B cell (primary cell): ENCODE data around the gene FYN. TPM values are rescaled to one million over a fixed set of nuclear protein-coding genes. Genes with fewer than 3 reads are reported as not detected.

Experiments
- ATAC-seq: fragments of 200-7000 bp; cut with Tn5 transposase; one replicate; pipeline ENCODE4 v1.10.0; 2021; ENCODE audit warnings: low read depth, mild to moderate bottlenecking, moderate number of reproducible peaks, moderate library complexity
- CTCF ChIA-PET: fragments of 350-600 bp; sonication (Branson Sonifier 250); formaldehyde crosslinking; loops from one replicate; lab custom pipeline; 2021; ENCODE audit warnings: antibody characterized with exemption, inconsistent platforms; lab: Charles Lee
- POLR2A ChIA-PET: fragments of 350-600 bp; sonication (Branson Sonifier 250); formaldehyde crosslinking; loops from one replicate; lab custom pipeline; 2021; ENCODE audit warnings: antibody characterized with exemption; lab: Charles Lee
- DNase-seq: peaks from one replicate; pipeline ENCODE4 v3.0.0; 2013
- H2AFZ ChIP-seq: 2 replicates; pipeline ENCODE4 v1.6.1; 2012; ENCODE audit warnings: mild to moderate bottlenecking, low read depth, low read length; ENCODE audit not compliant: insufficient read depth, poor library complexity, severe bottlenecking
- H3K27ac ChIP-seq, 2 donors: 1 replicate in 1 of 2; 2 replicates in 1 of 2; pipeline ENCODE4 v1.5.1; 2012 to 2013; ENCODE audit warnings: low read length in 2 of 2, mild to moderate bottlenecking in 2 of 2, moderate library complexity in 1 of 2
- H3K27me3 ChIP-seq, 4 experiments: fragments of 200-600 bp in 1 of 4; sonication (generic) in 1 of 4; replicated peaks in 1 of 4; 1 replicate in 2 of 4; 2 replicates in 2 of 4; pipeline versions ENCODE4 v1.6.1 to v1.7.0; 2013 to 2016; ENCODE audit warnings: low read length in 3 of 4, mild to moderate bottlenecking in 2 of 4, mixed read lengths in 1 of 4, moderate library complexity in 1 of 4; ENCODE audit not compliant: insufficient read depth in 4 of 4, control insufficient read depth in 3 of 4; ENCODE audit errors: control extremely low read depth in 1 of 4
- H3K36me3 ChIP-seq, 2 experiments: replicated peaks in 1 of 2; 1 replicate in 1 of 2; 2 replicates in 1 of 2; pipeline versions ENCODE4 v1.6.1 to v1.7.1; 2013; ENCODE audit warnings: low read length in 1 of 2; ENCODE audit not compliant: insufficient read depth in 2 of 2, control insufficient read depth in 1 of 2; ENCODE audit errors: control extremely low read depth in 1 of 2, extremely low read depth in 1 of 2
- H3K4me1 ChIP-seq, 2 donors: fragments of 200-600 bp in 1 of 2; sonication (generic) in 1 of 2; 1 replicate in 1 of 2; 2 replicates in 1 of 2; pipeline versions ENCODE4 v1.5.1 to v1.6.1; 2013 to 2017; ENCODE audit warnings: low read length in 2 of 2; ENCODE audit not compliant: control insufficient read depth in 2 of 2, insufficient read depth in 2 of 2
- H3K4me2 ChIP-seq: replicated peaks from 2 replicates; pipeline ENCODE3; 2012; ENCODE audit warnings: mild to moderate bottlenecking, low read depth, low read length; ENCODE audit not compliant: poor library complexity, severe bottlenecking
- H3K4me3 ChIP-seq, 5 experiments: fragments of 200-600 bp in 1 of 5; sonication (generic) in 1 of 5; 1 replicate in 3 of 5; 2 replicates in 2 of 5; pipeline versions ENCODE4 v1.5.1 to v1.7.0; 2011 to 2016; ENCODE audit warnings: low read length in 4 of 5, mild to moderate bottlenecking in 4 of 5, low read depth in 2 of 5, control low read depth in 1 of 5, moderate library complexity in 1 of 5; ENCODE audit not compliant: insufficient read depth in 1 of 5; ENCODE audit errors: control extremely low read depth in 1 of 5, extremely low read depth in 1 of 5
- H3K79me2 ChIP-seq: fragments of 200-600 bp; sonication (generic); one replicate; pipeline ENCODE4 v1.6.0; 2016; ENCODE audit warnings: low read length; ENCODE audit not compliant: control insufficient read depth, insufficient read depth
- H3K9ac ChIP-seq: fragments of 200-600 bp; sonication (generic); 2 replicates; pipeline ENCODE4 v1.6.1; 2017; ENCODE audit warnings: mild to moderate bottlenecking, low read length, moderate library complexity
- H3K9me3 ChIP-seq, 3 donors: one replicate each; pipeline versions ENCODE4 v1.6.1 to v1.7.1; 2013; ENCODE audit warnings: low read length in 2 of 3; ENCODE audit not compliant: control insufficient read depth in 2 of 3, insufficient read depth in 1 of 3; ENCODE audit errors: control extremely low read depth in 1 of 3
- H4K20me1 ChIP-seq: 2 replicates; pipeline ENCODE4 v1.6.0; 2012; ENCODE audit warnings: mild to moderate bottlenecking, low read length; ENCODE audit not compliant: insufficient read depth, control insufficient read depth, poor library complexity, severe bottlenecking
- H3K27ac Mint-ChIP-seq: one replicate; pipeline ENCODE4 v1.8.0; 2021; ENCODE audit warnings: mixed read lengths
- H3K27me3 Mint-ChIP-seq: one replicate; pipeline ENCODE4 v1.8.0; 2021; ENCODE audit warnings: mixed read lengths
- H3K4me1 Mint-ChIP-seq: one replicate; pipeline ENCODE4 v1.8.0; 2021; ENCODE audit warnings: mixed read lengths
- H3K4me3 Mint-ChIP-seq: one replicate; pipeline ENCODE4 v1.8.0; 2021; ENCODE audit warnings: mixed read lengths
- H3K9me3 Mint-ChIP-seq: one replicate; pipeline ENCODE4 v1.8.0; 2022; ENCODE audit warnings: mixed read lengths; ENCODE audit not compliant: insufficient read depth
- EZH2 ChIP-seq: IDR thresholded peaks from 2 replicates; pipeline ENCODE4 v1.6.1; 2012; ENCODE audit warnings: borderline replicate concordance, low read depth, mild to moderate bottlenecking, moderate library complexity, low read length; ENCODE audit not compliant: insufficient read depth, poor library complexity, severe bottlenecking
- WGBS: methylation state at CpG from one replicate; pipeline ENCODE4 v1.1.5; 2013; ENCODE audit warnings: missing lambda C conversion rate; ENCODE audit not compliant: insufficient coverage; 5-methylcytosine and 5-hydroxymethylcytosine counted together
- intact Hi-C: fragments of 100-400 bp; cut with micrococcal nuclease; formaldehyde crosslinking; loops from one replicate; pipeline ENCODE4 v1.10.0; 2022
- polyA plus RNA-seq: library from polyadenylated mRNA; depleted of rRNA; stranded (reverse); fragments of >200 nt; gene quantifications from 2 replicates; pipeline ENCODE4 v1.2.3, GENCODE V29; 2012
- total RNA-seq, 2 donors: library from RNA; stranded (reverse); fragments of 120-200 nt in 1 of 2; gene quantifications; 1 replicate in 1 of 2; 2 replicates in 1 of 2; pipeline versions ENCODE4 v1.2.3 to v1.2.4, GENCODE V29; 2013 to 2022
- TF ChIP-seq, protein P1 (sequence below): fragments of 200-600 bp; IDR thresholded peaks from one replicate; pipeline ENCODE4 v1.8.0; 2022; ENCODE audit warnings: antibody characterized with exemption, mild to moderate bottlenecking

The FYN gene
- total and polyA plus RNA-seq, 2 donors (not counting 1 experiment from before 2014, with no cell fraction given): 54.1 to 94.0 TPM

DNA sequence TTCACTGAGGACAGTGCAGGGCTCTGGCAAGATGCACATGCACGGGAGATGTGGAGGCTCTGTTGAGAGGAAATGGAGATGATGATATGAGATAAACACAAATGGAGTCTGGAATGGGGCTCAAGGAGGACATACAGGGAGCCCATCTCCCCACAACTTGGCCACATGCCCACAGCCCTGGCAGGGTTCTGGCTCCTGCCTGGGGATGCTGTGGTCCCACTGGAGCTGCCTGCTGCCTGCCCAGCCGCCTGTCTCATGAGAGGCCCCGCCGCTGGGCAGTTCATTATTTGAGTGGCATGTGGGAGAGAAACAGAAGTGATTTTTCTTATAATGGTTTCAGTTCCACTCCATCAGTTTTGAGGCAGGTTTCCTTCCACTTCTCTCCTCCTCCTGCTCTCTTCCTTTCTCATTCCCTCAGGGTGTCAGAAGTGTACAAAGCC, 134.0 kb downstream of the FYN start:
- Histone ChIP-seq H3K4me2 (peak overlapping the region; percentile 58), H3K4me1 (peaks cover 46 to 56% of the 10 kb centered on the region in 2 donors), H3K79me2 (peaks cover 27% of the 10 kb centered on the region), H3K27me3 (no peaks in the 10 kb centered on the region), H3K9ac (peak overlapping the region; percentile 12), H3K36me3 (peaks cover 0 to 4% of the 10 kb centered on the region in 2 experiments), H3K4me3 (peak overlapping the region in 1 of 5 experiments; percentile 6), H3K9me3 (peaks cover 0 to 3% (median 0%) of the 10 kb centered on the region in 3 donors), H4K20me1 (no peaks in the 10 kb centered on the region), H2AFZ (no peak overlapping the region), H3K27ac (no peak overlapping the region)
- H3K4me3 Mint-ChIP-seq: no peak overlapping the region
- no peaks in the 10 kb centered on the region for H3K27me3 Mint-ChIP-seq
- H3K4me1 Mint-ChIP-seq: peaks cover 42% of the 10 kb centered on the region
- TF ChIP-seq EZH2: no peak
- TF ChIP-seq, protein P1, sequence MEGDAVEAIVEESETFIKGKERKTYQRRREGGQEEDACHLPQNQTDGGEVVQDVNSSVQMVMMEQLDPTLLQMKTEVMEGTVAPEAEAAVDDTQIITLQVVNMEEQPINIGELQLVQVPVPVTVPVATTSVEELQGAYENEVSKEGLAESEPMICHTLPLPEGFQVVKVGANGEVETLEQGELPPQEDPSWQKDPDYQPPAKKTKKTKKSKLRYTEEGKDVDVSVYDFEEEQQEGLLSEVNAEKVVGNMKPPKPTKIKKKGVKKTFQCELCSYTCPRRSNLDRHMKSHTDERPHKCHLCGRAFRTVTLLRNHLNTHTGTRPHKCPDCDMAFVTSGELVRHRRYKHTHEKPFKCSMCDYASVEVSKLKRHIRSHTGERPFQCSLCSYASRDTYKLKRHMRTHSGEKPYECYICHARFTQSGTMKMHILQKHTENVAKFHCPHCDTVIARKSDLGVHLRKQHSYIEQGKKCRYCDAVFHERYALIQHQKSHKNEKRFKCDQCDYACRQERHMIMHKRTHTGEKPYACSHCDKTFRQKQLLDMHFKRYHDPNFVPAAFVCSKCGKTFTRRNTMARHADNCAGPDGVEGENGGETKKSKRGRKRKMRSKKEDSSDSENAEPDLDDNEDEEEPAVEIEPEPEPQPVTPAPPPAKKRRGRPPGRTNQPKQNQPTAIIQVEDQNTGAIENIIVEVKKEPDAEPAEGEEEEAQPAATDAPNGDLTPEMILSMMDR: no peak
- intact Hi-C loops: no loop called here
- peak; percentile 43 for DNase-seq
- POLR2A ChIA-PET: no interaction called here
- whole genome bisulfite sequencing: no CpG with 5 or more reads among the region's 4 CpGs
- H3K9me3 Mint-ChIP-seq: no peaks in the 10 kb centered on the region
- no peak overlapping the region for H3K27ac Mint-ChIP-seq
- no peak for ATAC-seq
- CTCF ChIA-PET: no interaction called here

DNA sequence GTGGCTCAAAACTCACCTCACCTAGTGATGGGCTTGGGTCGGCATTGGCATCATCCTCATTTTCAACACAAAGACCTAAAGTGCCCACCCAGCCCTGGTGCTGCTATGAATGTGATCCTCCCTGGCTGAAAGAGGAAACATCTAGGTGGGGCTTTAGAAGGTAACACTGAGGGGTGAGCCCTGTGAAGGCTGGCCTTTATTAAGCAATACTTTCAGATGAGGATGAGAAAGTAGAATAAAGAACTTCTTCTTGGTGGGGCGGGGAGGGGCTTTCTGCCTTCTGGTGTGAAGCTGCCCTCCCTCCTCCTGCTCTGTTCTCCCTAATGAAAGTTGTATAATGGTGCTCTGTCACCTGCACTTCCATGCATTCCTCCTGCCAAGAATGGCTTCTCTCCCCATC, 134.6 kb downstream of the FYN start:
- no peak overlapping the region for H3K27ac ChIP-seq

More for the DNA sequence above, 134.6 kb downstream of the FYN start:
- Histone ChIP-seq H3K4me1 (peaks cover 48 to 63% of the 10 kb centered on the region in 2 donors), H3K4me2 (peak overlapping the region; percentile 58), H3K36me3 (peaks cover 0 to 4% of the 10 kb centered on the region in 2 experiments), H2AFZ (no peak overlapping the region), H3K27me3 (no peaks in the 10 kb centered on the region), H3K9ac (no peak overlapping the region), H3K79me2 (peaks cover 23% of the 10 kb centered on the region), H3K9me3 (peaks cover 0 to 3% (median 0%) of the 10 kb centered on the region in 3 donors), H4K20me1 (no peaks in the 10 kb centered on the region), H3K4me3 (no peak overlapping the region)
- intact Hi-C loops: no loop called here
- ChIA-PET POLR2A (no interaction called here), CTCF (no interaction called here)
- TF ChIP-seq, protein P1: no peak
- no peak for TF ChIP-seq EZH2
- no peaks in the 10 kb centered on the region for H3K9me3 Mint-ChIP-seq
- no peak overlapping the region for H3K27ac Mint-ChIP-seq
- H3K27me3 Mint-ChIP-seq: no peaks in the 10 kb centered on the region
- DNase-seq (peak; percentile 26), ATAC-seq (no peak)
- no CpG with 5 or more reads among the region's 2 CpGs for WGBS
- peaks cover 47% of the 10 kb centered on the region for H3K4me1 Mint-ChIP-seq
- H3K4me3 Mint-ChIP-seq: no peak overlapping the region
